Left lung (tissue), 10 donors: ENCODE data around the gene FRYL. TPM values are rescaled to one million over a fixed set of nuclear protein-coding genes. Genes with fewer than 3 reads are reported as not detected.
"Not testable (repeated sequence)": the region's sequence is repeated elsewhere in the genome, so short reads cannot be mapped to it uniquely, and the experiment has no call there.

Experiments
- ATAC-seq: fragments of 200-7000 bp; cut with Tn5 transposase; one replicate; pipeline ENCODE4 v1.9.1; 2020; ENCODE audit warnings: moderate library complexity
- DNase-seq, 4 donors: peaks; one replicate each; pipeline ENCODE4 v3.0.0-alpha.2; 2013 to 2020
- H3K27ac ChIP-seq, 2 donors: fragments of 200-600 bp; sonication (generic) in 1 of 2; one replicate each; pipeline versions ENCODE4 v1.5.0 to v1.8.0; 2020 to 2021
- H3K27me3 ChIP-seq, 2 donors: fragments of 200-600 bp; sonication (generic) in 1 of 2; one replicate each; pipeline versions ENCODE4 v1.5.0 to v1.8.0; 2020 to 2021
- H3K36me3 ChIP-seq, 2 donors: fragments of 200-600 bp; sonication (generic) in 1 of 2; one replicate each; pipeline versions ENCODE4 v1.5.0 to v1.8.0; 2020 to 2021
- H3K4me1 ChIP-seq, 2 donors: fragments of 200-600 bp; one replicate each; pipeline ENCODE4 v1.8.0; 2021
- H3K4me3 ChIP-seq, 2 donors: fragments of 200-600 bp; sonication (generic) in 1 of 2; one replicate each; pipeline versions ENCODE4 v1.5.0 to v1.8.0; 2020 to 2021; ENCODE audit warnings: mild to moderate bottlenecking in 1 of 2
- H3K9me3 ChIP-seq, 2 donors: fragments of 200-600 bp; sonication (generic) in 1 of 2; one replicate each; pipeline versions ENCODE4 v1.5.0 to v1.8.0; 2020 to 2021
- CTCF ChIP-seq, 2 donors: fragments of 200-600 bp; sonication (generic) in 1 of 2; IDR thresholded peaks; one replicate each; pipeline versions ENCODE4 v1.5.0 to v1.8.0; 2021; ENCODE audit warnings: antibody characterized with exemption in 2 of 2
- intact Hi-C, 2 donors: fragments of 100-400 bp; cut with DNase I; formaldehyde crosslinking; loops; one replicate each; pipeline versions ENCODE4 v1.11.2 to v1.14.2; 2022
- polyA plus RNA-seq, 6 donors: library from polyadenylated mRNA; unstranded; fragments of 120-200 nt; gene quantifications; one replicate each; pipeline ENCODE4 v1.2.1, GENCODE V29; 2013; ENCODE audit not compliant: insufficient read length in 6 of 6
- total RNA-seq, 2 donors: library from RNA; stranded (reverse); fragmentation: NEBNext Ultra II Directional; extraction: Animal tissue kit (Norgen Biotek cat#: 25700); gene quantifications; one replicate each; pipeline ENCODE4 v1.2.1, GENCODE V29; 2021
- donor health status: DM: no; HTN: yes; CAD: no.
- donor health status: DM: no; HTN: no; CAD: no.

Gene FRYL
- total and polyA plus RNA-seq, 8 donors = 41.9 to 72.7 (median 50.3) TPM

- intact Hi-C loops = no loop called here
- H3K27ac ChIP-seq = no peak overlapping the region
- no peaks in the 10 kb centered on the region for H3K4me1 ChIP-seq
- H3K36me3 ChIP-seq = no peaks in the 10 kb centered on the region
- no peak for TF ChIP-seq CTCF (IDR thresholded peaks at IDR 0.05)
- no peaks in the 10 kb centered on the region for H3K27me3 ChIP-seq
- DNase-seq (no peak), ATAC-seq (no peak)
- peaks cover 0 to 5% of the 10 kb centered on the region in 2 donors for H3K9me3 ChIP-seq
- no peak overlapping the region for H3K4me3 ChIP-seq
These were observed 312.2 kb downstream of the FRYL start for GRCh38 chr4:48467891-48468290.

- intact Hi-C loops = no loop called here
- H3K36me3 ChIP-seq = no peaks in the 10 kb centered on the region
- peaks cover 0 to 5% of the 10 kb centered on the region in 2 donors for H3K9me3 ChIP-seq
- H3K4me1 ChIP-seq = no peaks in the 10 kb centered on the region
- ATAC-seq (no peak), DNase-seq (no peak)
- TF ChIP-seq CTCF (IDR thresholded peaks at IDR 0.05) = no peak
- H3K27me3 ChIP-seq = no peaks in the 10 kb centered on the region
- H3K27ac ChIP-seq = no peak overlapping the region
- no peak overlapping the region for H3K4me3 ChIP-seq
These were observed 312.6 kb downstream of the FRYL start for GRCh38 chr4:48467442-48467841.

DNA sequence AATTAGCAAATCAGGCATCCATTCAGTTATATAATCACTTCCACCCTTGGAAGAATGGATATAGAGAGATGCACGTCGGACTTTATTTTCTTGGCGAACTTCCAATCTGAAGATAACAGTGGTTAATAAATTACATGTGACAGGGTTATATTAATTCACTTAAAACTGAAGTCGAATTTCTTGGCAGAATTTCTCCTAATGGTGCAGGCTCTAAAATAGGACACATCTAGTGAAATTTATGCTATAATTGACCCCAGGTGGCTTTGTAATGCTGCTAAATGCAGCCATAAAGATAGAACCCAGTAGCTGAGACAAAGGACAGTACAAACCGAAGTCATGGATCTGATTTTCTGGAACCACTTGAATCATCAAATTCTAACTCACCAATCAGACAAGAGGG lies 317.7 kb downstream of the FRYL start:
- Histone ChIP-seq H3K27ac (no peak overlapping the region), H3K36me3 (no peaks in the 10 kb centered on the region), H3K4me1 (no peaks in the 10 kb centered on the region), H3K9me3 (peaks cover 0 to 5% of the 10 kb centered on the region in 2 donors), H3K4me3 (no peak overlapping the region), H3K27me3 (no peaks in the 10 kb centered on the region)
- ATAC-seq = no peak
- DNase-seq = no peak
- no peak for TF ChIP-seq CTCF (IDR thresholded peaks at IDR 0.05)
- intact Hi-C loops = no loop called here

GRCh38 chr4:48461000-48461399 lies 319.1 kb downstream of the FRYL start:
- ATAC-seq = no peak
- Histone ChIP-seq H3K27me3 (no peaks in the 10 kb centered on the region), H3K27ac (no peak overlapping the region), H3K4me1 (no peaks in the 10 kb centered on the region), H3K9me3 (peaks cover 0 to 5% of the 10 kb centered on the region in 2 donors), H3K36me3 (no peaks in the 10 kb centered on the region), H3K4me3 (no peak overlapping the region)
- TF ChIP-seq CTCF (IDR thresholded peaks at IDR 0.05) = no peak
- DNase-seq = no peak
- intact Hi-C loops = no loop called here

GRCh38 chr4:48454591-48454990 lies 325.5 kb downstream of the FRYL start:
- no peak for DNase-seq
- no peak for ATAC-seq
- Histone ChIP-seq H3K4me3 (no peak overlapping the region), H3K4me1 (no peaks in the 10 kb centered on the region), H3K27me3 (no peaks in the 10 kb centered on the region), H3K36me3 (no peaks in the 10 kb centered on the region), H3K27ac (no peak overlapping the region), H3K9me3 (no peaks in the 10 kb centered on the region)
- no peak for TF ChIP-seq CTCF (IDR thresholded peaks at IDR 0.05)
- intact Hi-C loops = no loop called here

- H3K9me3 ChIP-seq, H3K4me1 ChIP-seq, DNase-seq, intact Hi-C loops, H3K36me3 ChIP-seq, H3K27me3 ChIP-seq, H3K4me3 ChIP-seq, ATAC-seq, H3K27ac ChIP-seq: not testable (repeated sequence)
These were observed 328.4 kb downstream of the FRYL start for GRCh38 chr4:48451656-48452055.
